BE2C (cell line): ENCODE results near the gene PIK3AP1.

Experiments used
- DNase-seq: peaks from one replicate; pipeline ENCODE4 v3.0.0-alpha.2; 2020
- H3K27me3 ChIP-seq: fragments of 250-450 bp; sonication (Bioruptor Pico); 2 replicates; pipeline ENCODE4 v1.5.1; 2020; ENCODE audit warnings: mild to moderate bottlenecking
- H3K36me3 ChIP-seq: fragments of 250-450 bp; sonication (Bioruptor Pico); 2 replicates; pipeline ENCODE4 v1.5.1; 2020; ENCODE audit warnings: mild to moderate bottlenecking
- H3K4me1 ChIP-seq: fragments of 250-450 bp; sonication (Bioruptor Pico); 2 replicates; pipeline ENCODE4 v1.5.1; 2020
- H3K4me3 ChIP-seq: 2 replicates; pipeline ENCODE4 v1.5.1; 2011; ENCODE audit warnings: low read depth, low read length
- H3K9me3 ChIP-seq: fragments of 250-450 bp; sonication (Bioruptor Pico); 2 replicates; pipeline ENCODE4 v1.5.1; 2020
- CTCF ChIP-seq: IDR thresholded peaks from 2 replicates; pipeline ENCODE4 v1.5.1; 2012; ENCODE audit warnings: mild to moderate bottlenecking, low read depth, low read length

The PIK3AP1 gene

GRCh38 chr10:96664563-96664962 lies 55.8 kb downstream of the PIK3AP1 start:
- Histone ChIP-seq H3K4me1 (no peaks in the 10 kb centered on the region), H3K27me3 (no peaks in the 10 kb centered on the region), H3K4me3 (no peak overlapping the region), H3K9me3 (no peaks in the 10 kb centered on the region), H3K36me3 (no peaks in the 10 kb centered on the region)
- no peak for TF ChIP-seq CTCF
- DNase-seq: no peak

GRCh38 chr10:96663797-96664196 lies 56.5 kb downstream of the PIK3AP1 start:
- H3K4me3 ChIP-seq: no peak overlapping the region
- no peak for TF ChIP-seq CTCF
- no peaks in the 10 kb centered on the region for H3K36me3 ChIP-seq
- no peaks in the 10 kb centered on the region for H3K4me1 ChIP-seq
- DNase-seq: no peak
- H3K9me3 ChIP-seq: no peaks in the 10 kb centered on the region
- no peaks in the 10 kb centered on the region for H3K27me3 ChIP-seq

- H3K36me3 ChIP-seq: no peaks in the 10 kb centered on the region
- no peaks in the 10 kb centered on the region for H3K27me3 ChIP-seq
- no peaks in the 10 kb centered on the region for H3K9me3 ChIP-seq
- H3K4me3 ChIP-seq: no peak overlapping the region
- DNase-seq: no peak
- H3K4me1 ChIP-seq: no peaks in the 10 kb centered on the region
- no peak for TF ChIP-seq CTCF
These were observed 58.7 kb downstream of the PIK3AP1 start for GRCh38 chr10:96661632-96662031.

GRCh38 chr10:96660297-96660696 lies 60.0 kb downstream of the PIK3AP1 start:
- no peak for TF ChIP-seq CTCF
- Histone ChIP-seq H3K4me1 (no peaks in the 10 kb centered on the region), H3K4me3 (no peak overlapping the region), H3K27me3 (no peaks in the 10 kb centered on the region), H3K36me3 (no peaks in the 10 kb centered on the region), H3K9me3 (no peaks in the 10 kb centered on the region)
- no peak for DNase-seq

- H3K36me3 ChIP-seq: no peaks in the 10 kb centered on the region
- DNase-seq: no peak
These were observed 61.5 kb downstream of the PIK3AP1 start for GRCh38 chr10:96658844-96659243.

GRCh38 chr10:96657385-96657784 lies 62.9 kb downstream of the PIK3AP1 start:
- no peaks in the 10 kb centered on the region for H3K4me1 ChIP-seq
- DNase-seq: no peak
- no peak overlapping the region for H3K4me3 ChIP-seq
- H3K9me3 ChIP-seq: no peaks in the 10 kb centered on the region
- H3K36me3 ChIP-seq: no peaks in the 10 kb centered on the region
- H3K27me3 ChIP-seq: no peaks in the 10 kb centered on the region
- TF ChIP-seq CTCF: no peak

More at GRCh38 chr10:96658844-96659243, 61.5 kb downstream of the PIK3AP1 start:
- Histone ChIP-seq H3K4me3 (no peak overlapping the region), H3K4me1 (no peaks in the 10 kb centered on the region), H3K27me3 (no peaks in the 10 kb centered on the region), H3K9me3 (no peaks in the 10 kb centered on the region)
- TF ChIP-seq CTCF: no peak
